Stimulated activated CD8-positive, alpha-beta memory T cell treated with anti-CD3 and anti-CD28 coated beads, Interleukin-15, amount 100 ng/mL, for 48 hours (primary cell): ENCODE measurements around the gene DENND2D.

Experiments used
- DNase-seq, 2 donors: peaks; one replicate each; pipeline ENCODE4 v3.0.0-alpha.2; 2020; ENCODE audit warnings: low read depth in 2 of 2

Gene DENND2D

GRCh38 chr1:111203681-111204200 is 3.3 kb upstream of the DENND2D start:
- peak; percentile 83 to 84 for DNase-seq

DNA sequence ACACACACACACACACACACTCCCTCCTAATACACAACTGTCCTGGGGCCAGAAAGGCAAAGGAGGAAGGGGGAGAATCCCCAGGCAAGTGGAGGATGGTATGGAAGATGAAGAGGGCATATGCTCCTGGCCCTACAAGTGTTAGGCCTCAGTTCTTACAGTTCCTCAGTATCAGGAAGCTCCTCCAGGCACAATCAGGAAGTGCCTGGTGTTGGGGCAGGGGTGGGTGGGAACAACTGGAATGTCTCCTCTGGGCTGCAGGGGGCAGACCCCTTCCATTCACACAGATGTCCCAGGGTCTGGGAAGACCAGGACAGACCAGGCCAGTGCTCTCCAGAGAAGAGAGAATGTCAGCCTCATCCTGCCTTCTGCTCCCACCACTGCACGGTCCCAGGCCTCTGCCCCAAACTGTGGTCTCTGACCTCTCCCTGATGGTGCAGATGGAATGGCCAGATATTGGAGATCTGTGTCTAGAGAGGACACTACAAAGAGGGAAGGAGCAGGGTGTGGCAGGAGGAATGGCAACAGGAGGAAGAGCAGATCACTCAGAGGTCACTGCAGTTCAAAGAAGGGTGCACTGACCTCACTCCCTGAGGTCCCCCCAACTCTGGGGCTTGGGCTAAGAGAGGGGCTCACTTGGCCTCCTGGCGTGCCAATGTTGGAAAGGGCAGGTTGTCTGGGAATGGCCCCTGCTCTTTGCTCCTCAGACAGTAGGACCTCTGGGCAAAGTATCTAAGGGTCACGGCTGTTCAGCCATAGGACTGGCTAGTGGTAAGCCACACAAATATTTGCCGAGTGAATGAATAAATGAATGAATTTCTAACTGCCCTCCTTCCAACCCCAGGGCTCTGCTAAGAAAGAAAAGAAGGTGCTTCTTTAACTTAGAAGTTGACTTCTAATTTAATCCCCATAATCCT is 2.5 kb upstream of the DENND2D start:
- no peak for DNase-seq

DNA sequence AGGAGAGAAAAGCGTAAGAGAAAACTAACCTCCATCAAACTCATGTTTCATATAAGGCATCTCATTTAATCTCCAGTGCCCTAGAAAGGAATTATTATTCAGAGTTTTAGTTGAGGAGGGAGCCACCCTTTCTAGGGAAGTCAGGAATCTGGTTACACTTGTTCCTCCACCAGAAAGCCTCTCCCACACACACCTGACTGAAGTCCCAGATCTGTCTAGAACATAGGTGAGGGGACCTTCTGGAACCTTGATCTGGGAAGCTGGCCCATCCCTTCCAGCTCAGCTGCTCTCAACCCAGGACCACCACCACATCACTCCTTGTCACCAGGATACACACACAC is 1.9 kb upstream of the DENND2D start:
- DNase-seq: no peak

DNA sequence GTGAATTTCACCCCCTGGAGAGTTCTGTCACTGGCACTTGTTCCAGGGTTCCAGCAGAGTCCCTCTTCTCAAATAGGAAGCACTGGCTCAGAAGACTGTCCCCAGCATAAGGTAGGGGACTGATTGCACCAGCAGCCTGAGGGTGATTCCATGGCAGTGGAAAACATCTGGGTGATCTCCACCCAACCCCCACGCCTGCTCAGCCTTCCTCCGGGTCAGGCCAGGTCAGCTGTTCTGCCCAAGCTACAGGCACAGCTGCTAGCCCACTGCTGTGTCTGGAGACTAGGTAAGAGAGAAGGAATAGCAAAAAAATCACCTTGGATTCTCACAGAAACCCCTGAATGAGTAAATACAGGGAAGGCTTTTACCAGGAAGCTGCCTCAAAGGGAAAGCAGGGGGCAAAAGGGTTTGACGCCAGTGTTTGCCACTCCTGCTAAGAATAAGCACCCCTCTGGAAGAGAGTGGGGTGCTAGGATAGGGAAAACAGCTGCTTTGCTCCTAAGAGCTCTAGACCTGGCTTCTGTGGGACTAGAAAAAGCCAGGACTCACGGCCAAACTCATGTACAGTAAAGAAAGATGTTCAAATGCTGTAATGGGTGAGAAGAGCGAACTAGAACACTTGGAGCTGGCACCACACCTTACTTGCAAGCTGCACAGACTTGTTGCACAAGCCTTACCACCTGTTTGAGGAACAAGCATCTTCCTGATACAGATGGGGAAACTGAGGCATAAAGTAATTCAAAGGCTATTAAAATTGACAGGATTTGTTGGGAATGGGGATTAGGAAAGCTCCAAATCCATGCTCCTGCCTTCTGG is 1.0 kb upstream of the DENND2D start:
- DNase-seq: no peak

GRCh38 chr1:111200802-111201161 is 336 bp upstream of the DENND2D start:
- no peak for DNase-seq

- no peak for DNase-seq
Observed at GRCh38 chr1:111199329-111199728, 1.1 kb downstream of the DENND2D start.

- DNase-seq: no peak
Observed at GRCh38 chr1:111198836-111199235, 1.6 kb downstream of the DENND2D start.

DNA sequence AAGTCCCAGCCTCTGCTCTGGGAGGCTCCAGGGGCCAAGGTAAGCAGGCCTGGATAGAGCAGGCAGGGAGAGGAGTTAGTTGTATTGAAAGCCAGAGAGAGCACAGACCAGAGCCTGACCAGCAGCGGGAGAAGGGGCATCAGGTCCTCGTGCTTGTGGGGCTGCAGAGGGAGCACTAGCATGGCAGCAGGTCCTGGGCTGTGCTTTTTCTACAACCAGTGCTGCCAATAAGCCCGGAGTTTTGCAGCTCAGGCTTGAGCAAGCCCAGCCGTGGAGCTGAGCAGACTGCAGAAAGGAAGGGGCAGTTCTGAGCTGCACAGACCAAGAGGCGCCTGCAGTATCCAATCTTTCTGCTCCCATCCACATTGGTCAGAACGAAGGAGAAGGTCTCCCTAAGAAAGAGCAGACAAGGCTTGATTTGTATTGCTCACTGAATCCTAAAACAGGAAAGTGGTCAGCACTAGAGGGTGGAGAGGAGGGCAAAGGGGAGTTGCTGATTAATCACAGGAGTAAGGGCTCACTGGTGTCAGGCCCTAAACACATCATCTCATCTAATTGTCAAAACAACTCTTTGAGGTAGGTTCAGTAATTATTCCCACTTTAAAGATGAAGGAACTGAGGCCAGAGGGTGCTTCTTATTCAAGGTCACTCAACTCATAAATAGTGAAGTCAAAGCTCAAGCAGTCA is 2.7 kb downstream of the DENND2D start:
- peak in 1 of 2 donors; percentile 39 for DNase-seq

GRCh38 chr1:111196213-111196612 is 4.2 kb downstream of the DENND2D start:
- DNase-seq: no peak

- no peak for DNase-seq
Observed at GRCh38 chr1:111195002-111195684, 5.3 kb downstream of the DENND2D start.

GRCh38 chr1:111193712-111194480 is 6.5 kb downstream of the DENND2D start:
- DNase-seq: no peak

- DNase-seq: no peak
Observed at GRCh38 chr1:111192658-111193519, 7.6 kb downstream of the DENND2D start.

- no peak for DNase-seq
Observed at GRCh38 chr1:111192074-111192473, 8.4 kb downstream of the DENND2D start.

GRCh38 chr1:111191496-111191895 is 8.9 kb downstream of the DENND2D start:
- no peak for DNase-seq

- no peak for DNase-seq
Observed at GRCh38 chr1:111190931-111191451, 9.5 kb downstream of the DENND2D start.

DNA sequence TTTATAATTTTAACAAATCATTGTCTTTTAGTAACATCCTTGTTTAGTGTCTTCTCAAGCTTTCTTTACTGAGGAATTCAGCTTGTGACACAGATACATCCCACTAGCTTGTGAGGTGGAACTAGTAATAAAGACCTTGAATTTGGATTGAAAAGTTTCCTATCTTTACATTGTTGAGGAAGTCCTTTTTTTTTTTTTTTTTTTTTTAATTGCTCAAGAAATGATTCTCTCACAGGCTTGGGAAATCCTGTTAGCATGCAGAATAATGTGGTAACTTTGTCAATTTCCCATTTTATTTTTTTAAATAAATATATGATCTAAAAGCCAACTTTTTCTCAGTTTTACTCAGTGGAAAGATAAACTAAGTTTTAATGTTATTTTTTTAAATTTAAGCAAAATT is 15.8 kb downstream of the DENND2D start:
- DNase-seq: no peak

- DNase-seq: no peak
Observed at GRCh38 chr1:111183308-111184069, 17.0 kb downstream of the DENND2D start.

GRCh38 chr1:111182052-111182451 is 18.4 kb downstream of the DENND2D start:
- DNase-seq: no peak
